Osteoblast (primary cell): Measurements from ENCODE around the gene SH2D2A. TPM values are rescaled to one million over a fixed set of nuclear protein-coding genes. Genes with fewer than 3 reads are reported as not detected.
A peak's percentile ranks its signal among the peaks of the same experiment; 100 is the strongest.

Experiments used
- DNase-seq: peaks from one replicate; pipeline ENCODE4 v3.0.0; 2011; ENCODE audit warnings: low spot score, mixed read lengths; ENCODE audit not compliant: insufficient read length; ENCODE audit errors: missing footprints
- H2AFZ ChIP-seq: 2 replicates; pipeline ENCODE4 v1.6.0; 2011; ENCODE audit warnings: mild to moderate bottlenecking, low read length
- H3K27ac ChIP-seq: 2 replicates; pipeline ENCODE4 v1.5.1; 2011; ENCODE audit warnings: mild to moderate bottlenecking, low read depth, low read length, moderate library complexity
- H3K27me3 ChIP-seq: 2 replicates; pipeline ENCODE4 v1.6.0; 2012; ENCODE audit warnings: mild to moderate bottlenecking, control low read depth, inconsistent platforms, low read length, moderate library complexity; ENCODE audit not compliant: insufficient read depth
- H3K36me3 ChIP-seq: 2 replicates; pipeline ENCODE4 v1.5.1; 2011; ENCODE audit warnings: mild to moderate bottlenecking, low read length, control low read depth, moderate library complexity; ENCODE audit not compliant: insufficient read depth
- H3K4me1 ChIP-seq: 2 replicates; pipeline ENCODE4 v1.5.1; 2011; ENCODE audit warnings: mild to moderate bottlenecking, low read length, control low read depth, moderate library complexity; ENCODE audit not compliant: insufficient read depth
- H3K4me2 ChIP-seq: 2 replicates; pipeline ENCODE4 v1.6.0; 2011; ENCODE audit warnings: mild to moderate bottlenecking, low read length; ENCODE audit not compliant: insufficient read depth
- H3K4me3 ChIP-seq: fragments of 200-600 bp; sonication (generic); 3 replicates; pipeline ENCODE4 v1.5.1; 2012; ENCODE audit warnings: mild to moderate bottlenecking, low read length, inconsistent platforms; ENCODE audit not compliant: insufficient read depth
- H3K79me2 ChIP-seq: 2 replicates; pipeline ENCODE4 v1.6.0; 2012; ENCODE audit warnings: mild to moderate bottlenecking, low read length, control low read depth, inconsistent platforms; ENCODE audit not compliant: insufficient read depth
- H3K9me3 ChIP-seq: 2 replicates; pipeline ENCODE4 v1.5.1; 2011; ENCODE audit warnings: low read depth, low read length, control low read depth
- H4K20me1 ChIP-seq: 2 replicates; pipeline ENCODE4 v1.6.0; 2012; ENCODE audit warnings: mild to moderate bottlenecking, low read length, control low read depth; ENCODE audit not compliant: insufficient read depth
- total RNA-seq: library from RNA; depleted of rRNA; stranded (reverse); fragments of >200 nt; gene quantifications from 2 replicates; pipeline ENCODE4 v1.2.3, GENCODE V29; 2012
- TF ChIP-seq, protein P1 (sequence below): IDR thresholded peaks from 2 replicates; pipeline ENCODE4 v1.5.1; 2011; ENCODE audit warnings: mild to moderate bottlenecking, low read depth, low read length, moderate library complexity; ENCODE audit errors: extremely low read depth

SH2D2A gene
- total RNA-seq, 1 donor = 0.36 TPM

DNA sequence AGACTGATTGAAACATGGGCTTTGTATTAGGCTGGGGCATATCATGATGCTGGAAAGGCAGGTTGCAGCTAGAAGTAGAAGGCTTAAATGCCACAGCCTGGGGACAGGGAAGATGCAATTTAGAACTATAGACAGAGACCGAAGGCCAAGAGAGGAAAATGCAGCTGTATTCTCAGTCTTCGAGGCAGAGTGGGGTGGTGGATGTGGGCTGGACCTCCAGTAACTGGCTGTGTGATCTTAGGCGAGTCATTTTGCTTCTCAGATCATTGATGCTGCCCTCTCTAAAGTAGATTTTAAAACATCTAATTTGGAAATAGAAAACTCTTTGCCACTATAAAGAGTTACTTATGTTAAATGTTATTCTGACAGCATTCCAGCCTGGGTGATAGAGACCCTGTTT, 17.7 kb upstream of the SH2D2A start:
- no peak overlapping the region for H2AFZ ChIP-seq
- no peak for DNase-seq
- H3K9me3 ChIP-seq = no peaks in the 10 kb centered on the region
- no peaks in the 10 kb centered on the region for H4K20me1 ChIP-seq
- TF ChIP-seq, protein P1, sequence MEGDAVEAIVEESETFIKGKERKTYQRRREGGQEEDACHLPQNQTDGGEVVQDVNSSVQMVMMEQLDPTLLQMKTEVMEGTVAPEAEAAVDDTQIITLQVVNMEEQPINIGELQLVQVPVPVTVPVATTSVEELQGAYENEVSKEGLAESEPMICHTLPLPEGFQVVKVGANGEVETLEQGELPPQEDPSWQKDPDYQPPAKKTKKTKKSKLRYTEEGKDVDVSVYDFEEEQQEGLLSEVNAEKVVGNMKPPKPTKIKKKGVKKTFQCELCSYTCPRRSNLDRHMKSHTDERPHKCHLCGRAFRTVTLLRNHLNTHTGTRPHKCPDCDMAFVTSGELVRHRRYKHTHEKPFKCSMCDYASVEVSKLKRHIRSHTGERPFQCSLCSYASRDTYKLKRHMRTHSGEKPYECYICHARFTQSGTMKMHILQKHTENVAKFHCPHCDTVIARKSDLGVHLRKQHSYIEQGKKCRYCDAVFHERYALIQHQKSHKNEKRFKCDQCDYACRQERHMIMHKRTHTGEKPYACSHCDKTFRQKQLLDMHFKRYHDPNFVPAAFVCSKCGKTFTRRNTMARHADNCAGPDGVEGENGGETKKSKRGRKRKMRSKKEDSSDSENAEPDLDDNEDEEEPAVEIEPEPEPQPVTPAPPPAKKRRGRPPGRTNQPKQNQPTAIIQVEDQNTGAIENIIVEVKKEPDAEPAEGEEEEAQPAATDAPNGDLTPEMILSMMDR = no peak
- H3K36me3 ChIP-seq = no peaks in the 10 kb centered on the region
- no peak overlapping the region for H3K4me2 ChIP-seq
- H3K4me3 ChIP-seq = no peak overlapping the region
- no peak overlapping the region for H3K27ac ChIP-seq
- H3K27me3 ChIP-seq = peaks cover 43% of the 10 kb centered on the region
- no peaks in the 10 kb centered on the region for H3K4me1 ChIP-seq
- no peaks in the 10 kb centered on the region for H3K79me2 ChIP-seq

GRCh38 chr1:156833603-156834002, 17.0 kb upstream of the SH2D2A start:
- H3K27ac ChIP-seq = no peak overlapping the region

DNA sequence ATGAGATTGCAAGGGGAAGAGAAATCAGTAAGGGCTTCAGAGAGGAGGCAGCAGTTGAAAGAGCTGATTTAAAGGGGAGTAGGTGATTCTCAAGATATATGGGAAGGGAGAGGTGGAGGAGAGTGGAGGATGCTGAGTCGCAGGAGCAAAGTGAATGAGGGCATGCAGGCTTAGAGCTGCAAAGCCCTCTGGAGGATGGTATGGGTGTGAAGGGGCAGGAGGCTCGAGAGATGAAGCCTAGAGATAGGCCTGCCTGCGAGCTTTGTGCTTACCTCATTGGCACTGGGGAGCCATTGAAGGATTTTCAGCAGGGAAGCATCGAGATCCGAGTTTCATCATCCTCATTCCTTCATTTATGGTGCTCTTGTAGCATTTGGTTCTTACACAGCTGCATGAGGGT, 15.8 kb upstream of the SH2D2A start:
- DNase-seq = no peak
- Histone ChIP-seq H3K27ac (no peak overlapping the region), H3K36me3 (no peaks in the 10 kb centered on the region), H3K4me1 (no peaks in the 10 kb centered on the region), H3K4me2 (no peak overlapping the region), H2AFZ (no peak overlapping the region), H3K27me3 (peaks cover 34% of the 10 kb centered on the region), H3K79me2 (no peaks in the 10 kb centered on the region), H3K4me3 (no peak overlapping the region), H3K9me3 (no peaks in the 10 kb centered on the region), H4K20me1 (no peaks in the 10 kb centered on the region)
- TF ChIP-seq, protein P1 = peak; percentile 23

More at GRCh38 chr1:156833603-156834002, 17.0 kb upstream of the SH2D2A start:
- no peaks in the 10 kb centered on the region for H3K4me1 ChIP-seq
- H3K27me3 ChIP-seq = peaks cover 43% of the 10 kb centered on the region
- H3K36me3 ChIP-seq = no peaks in the 10 kb centered on the region
- no peaks in the 10 kb centered on the region for H3K9me3 ChIP-seq
- TF ChIP-seq, protein P1 = no peak
- H3K4me2 ChIP-seq = no peak overlapping the region
- DNase-seq = peak; percentile 35
- no peak overlapping the region for H3K4me3 ChIP-seq
- no peak overlapping the region for H2AFZ ChIP-seq
- H4K20me1 ChIP-seq = no peaks in the 10 kb centered on the region
- no peaks in the 10 kb centered on the region for H3K79me2 ChIP-seq

DNA sequence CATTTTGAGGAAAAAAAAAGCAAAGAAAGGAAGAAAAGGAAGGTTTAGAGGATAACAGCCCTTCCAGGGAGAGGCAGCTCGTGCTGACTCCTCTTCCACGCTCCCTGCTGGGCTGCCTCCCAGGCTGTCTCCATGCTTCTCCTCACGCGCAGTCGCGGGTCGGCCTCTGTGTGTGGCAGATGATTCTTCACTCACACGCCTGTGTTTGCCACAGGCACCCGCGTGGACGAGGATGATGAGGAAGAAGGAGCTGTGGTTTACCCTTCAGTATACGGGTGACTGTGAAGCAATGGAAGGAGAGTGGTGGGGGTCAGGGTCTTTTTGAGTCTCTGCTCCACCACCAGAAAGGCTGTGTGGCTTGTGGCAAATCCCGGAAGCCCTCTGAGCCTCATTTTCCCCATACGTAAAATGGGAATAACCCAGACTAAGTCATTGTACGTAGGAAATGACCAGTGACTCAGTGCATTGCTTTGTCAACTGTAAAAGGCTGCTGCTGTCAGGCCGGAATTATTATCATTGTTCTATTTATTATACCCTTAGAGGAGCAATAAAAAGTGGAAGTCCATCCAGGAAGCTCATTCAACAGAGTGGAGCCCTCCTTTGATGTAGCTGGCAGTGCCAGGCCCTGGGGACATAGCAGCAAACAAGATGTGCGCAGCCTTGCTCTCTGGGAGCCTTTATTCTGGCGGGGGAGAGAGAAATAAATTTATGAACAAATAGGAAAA, 11.9 kb upstream of the SH2D2A start:
- no peaks in the 10 kb centered on the region for H3K36me3 ChIP-seq
- no peak overlapping the region for H3K4me3 ChIP-seq
- H3K9me3 ChIP-seq = no peaks in the 10 kb centered on the region
- no peaks in the 10 kb centered on the region for H3K79me2 ChIP-seq
- no peak for DNase-seq
- H2AFZ ChIP-seq = no peak overlapping the region
- no peaks in the 10 kb centered on the region for H3K4me1 ChIP-seq
- no peaks in the 10 kb centered on the region for H4K20me1 ChIP-seq
- TF ChIP-seq, protein P1 = no peak
- no peak overlapping the region for H3K27ac ChIP-seq
- H3K27me3 ChIP-seq = peaks cover 17% of the 10 kb centered on the region
- H3K4me2 ChIP-seq = no peak overlapping the region
